IMR-90 (cell line): ENCODE measurements around the gene SRRM4. TPM values are rescaled to one million over a fixed set of nuclear protein-coding genes. Genes with fewer than 3 reads are reported as not detected.

Experiments
- ATAC-seq: fragments of 200-7000 bp; cut with Tn5 transposase; 2 replicates; pipeline ENCODE4 v1.9.1; 2020; ENCODE audit warnings: low read depth, mild to moderate bottlenecking, moderate library complexity
- BruUV-seq: library from RNA; stranded (reverse); fragments of 400-500 nt; replicated peaks from 2 replicates; lab custom pipeline; 2021; lab: Mats Ljungman, UMichigan
- CTCF ChIA-PET: fragments of 300-600 bp; formaldehyde crosslinking; extraction: SDS; loops from one replicate; lab custom pipeline; 2021; ENCODE audit warnings: antibody characterized with exemption; lab: Yijun Ruan, JAX
- POLR2A ChIA-PET: fragments of 300-600 bp; sonication (Branson Sonifier 250); formaldehyde crosslinking; loops from one replicate; lab custom pipeline; 2022; ENCODE audit warnings: antibody characterized with exemption; ENCODE audit not compliant: unreplicated experiment; lab: Charles Lee
- DNase-seq: peaks from one replicate; pipeline ENCODE4 v3.0.0; 2013
- H2AFZ ChIP-seq: replicated peaks from 2 replicates; pipeline ENCODE3; 2013; ENCODE audit warnings: low read length, mild to moderate bottlenecking; ENCODE audit not compliant: poor library complexity
- H2AK5ac ChIP-seq: 2 replicates; pipeline ENCODE4 v1.6.1; 2013; ENCODE audit warnings: low read depth, low read length, inconsistent platforms
- H2AK9ac ChIP-seq: replicated peaks from 2 replicates; pipeline ENCODE3; 2013; ENCODE audit warnings: mild to moderate bottlenecking, low read depth, low read length, moderate library complexity; ENCODE audit not compliant: poor library complexity
- H2BK120ac ChIP-seq: 2 replicates; pipeline ENCODE4 v1.6.1; 2013; ENCODE audit warnings: low read depth, low read length, inconsistent platforms
- H2BK15ac ChIP-seq: 3 replicates; pipeline ENCODE4 v1.6.1; 2013; ENCODE audit warnings: low read depth, low read length, inconsistent platforms
- H2BK20ac ChIP-seq: 2 replicates; pipeline ENCODE4 v1.6.1; 2013; ENCODE audit warnings: low read depth, mild to moderate bottlenecking, inconsistent platforms, low read length, moderate library complexity
- H2BK5ac ChIP-seq: 2 replicates; pipeline ENCODE4 v1.6.1; 2013; ENCODE audit warnings: mild to moderate bottlenecking, low read depth, low read length, inconsistent platforms; ENCODE audit not compliant: poor library complexity, severe bottlenecking
- H3K14ac ChIP-seq: replicated peaks from 2 replicates; pipeline ENCODE4 v1.6.1; 2013; ENCODE audit warnings: low read depth, low read length, inconsistent platforms
- H3K18ac ChIP-seq: 2 replicates; pipeline ENCODE4 v1.6.1; 2013; ENCODE audit warnings: low read depth, low read length, control low read depth
- H3K23ac ChIP-seq: 2 replicates; pipeline ENCODE4 v1.6.1; 2013; ENCODE audit warnings: low read depth, low read length, inconsistent platforms
- H3K27ac ChIP-seq: 2 replicates; pipeline ENCODE4 v1.5.1; 2013; ENCODE audit warnings: mild to moderate bottlenecking, control low read depth, low read length; ENCODE audit not compliant: insufficient read depth
- H3K27me3 ChIP-seq: 2 replicates; pipeline ENCODE4 v1.6.1; 2013; ENCODE audit warnings: low read length; ENCODE audit not compliant: control insufficient read depth, insufficient read depth
- H3K36me3 ChIP-seq: 2 replicates; pipeline ENCODE4 v1.6.1; 2013; ENCODE audit warnings: low read length, mixed read lengths; ENCODE audit not compliant: control insufficient read depth, insufficient read depth
- H3K4ac ChIP-seq: 2 replicates; pipeline ENCODE4 v1.6.1; 2013; ENCODE audit warnings: low read depth, low read length, inconsistent platforms
- H3K4me1 ChIP-seq: 2 replicates; pipeline ENCODE4 v1.6.1; 2013; ENCODE audit warnings: low read length, mixed read lengths; ENCODE audit not compliant: control insufficient read depth, insufficient read depth
- H3K4me2 ChIP-seq: 2 replicates; pipeline ENCODE4 v1.6.1; 2013; ENCODE audit warnings: low read depth, mild to moderate bottlenecking, control low read depth, low read length, moderate library complexity
- H3K4me3 ChIP-seq: 2 replicates; pipeline ENCODE4 v1.5.1; 2013; ENCODE audit warnings: low read depth, mild to moderate bottlenecking, control low read depth, low read length, moderate library complexity; ENCODE audit not compliant: insufficient read depth
- H3K56ac ChIP-seq: 2 replicates; pipeline ENCODE4 v1.6.1; 2013; ENCODE audit warnings: low read length, inconsistent platforms; ENCODE audit not compliant: insufficient read depth; ENCODE audit errors: extremely low read depth
- H3K79me1 ChIP-seq, 2 experiments: 2 replicates each; pipeline ENCODE4 v1.6.1; 2013; ENCODE audit warnings: low read length in 2 of 2, inconsistent platforms in 1 of 2, low read depth in 1 of 2
- H3K9ac ChIP-seq: 2 replicates; pipeline ENCODE4 v1.6.1; 2013; ENCODE audit warnings: low read depth, low read length, control low read depth
- H3K9me1 ChIP-seq: 2 replicates; pipeline ENCODE4 v1.6.1; 2013; ENCODE audit warnings: low read length, inconsistent platforms; ENCODE audit not compliant: insufficient read depth
- H3K9me3 ChIP-seq: 2 replicates; pipeline ENCODE4 v1.6.1; 2013; ENCODE audit warnings: low read length; ENCODE audit not compliant: control insufficient read depth, insufficient read depth
- H4K20me1 ChIP-seq: 2 replicates; pipeline ENCODE4 v1.6.1; 2013; ENCODE audit warnings: low read length, inconsistent platforms; ENCODE audit not compliant: insufficient read depth
- H4K5ac ChIP-seq: 2 replicates; pipeline ENCODE4 v1.6.1; 2013; ENCODE audit warnings: mild to moderate bottlenecking, low read depth, low read length, control low read depth
- H4K8ac ChIP-seq, 2 experiments: 2 replicates each; pipeline ENCODE4 v1.6.1; 2013; ENCODE audit warnings: low read depth in 2 of 2, low read length in 2 of 2, control low read depth in 1 of 2, inconsistent platforms in 1 of 2
- H4K91ac ChIP-seq: 2 replicates; pipeline ENCODE4 v1.6.1; 2013; ENCODE audit warnings: low read depth, low read length, inconsistent platforms; ENCODE audit not compliant: insufficient read depth
- BHLHE40 ChIP-seq: fragments of 150-350 bp; IDR thresholded peaks from 2 replicates; pipeline ENCODE4 v1.6.1; 2016; ENCODE audit warnings: mild to moderate bottlenecking, low read depth, low read length
- CHD1 ChIP-seq: IDR thresholded peaks from 2 replicates; pipeline ENCODE4 v1.6.1; 2012; ENCODE audit warnings: low read depth, low read length, improper control_type of control experiment
- FOS ChIP-seq: fragments of 150-350 bp; IDR thresholded peaks from 2 replicates; pipeline ENCODE4 v1.6.1; 2016; ENCODE audit warnings: low read depth, low read length
- MAFK ChIP-seq: IDR thresholded peaks from 2 replicates; pipeline ENCODE4 v1.6.1; 2012; ENCODE audit warnings: low read depth, low read length, improper control_type of control experiment
- MXI1 ChIP-seq: IDR thresholded peaks from 2 replicates; pipeline ENCODE4 v1.6.1; 2012; ENCODE audit warnings: low read depth, mild to moderate bottlenecking, low read length, moderate library complexity, borderline replicate concordance
- NFE2L2 ChIP-seq: fragments of 150-350 bp; IDR thresholded peaks from 2 replicates; pipeline ENCODE4 v1.6.1; 2016; ENCODE audit warnings: low read depth, mild to moderate bottlenecking, low read length
- RCOR1 ChIP-seq: IDR thresholded peaks from 2 replicates; pipeline ENCODE4 v1.6.1; 2012; ENCODE audit warnings: mild to moderate bottlenecking, low read length, improper control_type of control experiment; ENCODE audit not compliant: insufficient replicate concordance
- RFX5 ChIP-seq: IDR thresholded peaks from 2 replicates; pipeline ENCODE4 v1.8.0; 2012; ENCODE audit warnings: low read depth, mild to moderate bottlenecking, low read length, moderate library complexity
- SMC3 ChIP-seq: fragments of 150-350 bp; IDR thresholded peaks from 2 replicates; pipeline ENCODE4 v1.6.1; 2016; ENCODE audit warnings: low read depth, mild to moderate bottlenecking, antibody characterized with exemption, low read length, moderate library complexity
- WGBS, 2 experiments: methylation state at CpG; one replicate each; pipeline versions ENCODE4 v1.1.5 to v1.1.7; 2013; ENCODE audit warnings: missing lambda C conversion rate in 2 of 2; ENCODE audit not compliant: insufficient read length in 1 of 2; ENCODE audit errors: extremely low coverage in 2 of 2; 5-methylcytosine and 5-hydroxymethylcytosine counted together
- dilution Hi-C: fragments of 300-500 bp; cut with HindIII; formaldehyde crosslinking; loops from one replicate; pipeline ENCODE4 v1.14.3; 2018; ENCODE audit warnings: low sequenced_read_pairs; ENCODE audit not compliant: unreplicated experiment
- in situ Hi-C: fragments of 300-500 bp; cut with MboI; formaldehyde crosslinking; loops from 3 replicates; pipeline ENCODE4 v1.14.3; 2019; ENCODE audit warnings: low sequenced_read_pairs, inconsistent platforms, mixed read lengths
- intact Hi-C: fragments of 100-400 bp; cut with micrococcal nuclease; formaldehyde crosslinking; loops from 2 replicates; pipeline ENCODE4 v1.10.0; 2022
- polyA plus RNA-seq, 3 experiments: library from polyadenylated mRNA; depleted of rRNA; stranded (reverse); fragments of >200 nt; gene quantifications; 2 replicates each; pipeline ENCODE4 v1.2.3, GENCODE V29; 2012; ENCODE audit warnings: low replicate concordance in 1 of 3
- total RNA-seq: library from RNA; depleted of rRNA; stranded (reverse); fragments of >200 nt; gene quantifications from 2 replicates; pipeline ENCODE4 v1.2.3, GENCODE V29; 2012
- TF ChIP-seq, protein P1 (sequence below): fragments of 150-350 bp; IDR thresholded peaks from 2 replicates; pipeline ENCODE4 v1.6.1; 2017; ENCODE audit warnings: mild to moderate bottlenecking, antibody characterized with exemption, low read length, low read depth

SRRM4 gene
- total and polyA plus RNA-seq, 2 of the 4 experiments (the other 2 are of a cell fraction) = not detected

- Histone ChIP-seq H3K36me3 (no peaks in the 10 kb centered on the region), H3K9me3 (0 out of 2 replicates have a peak, but pooled peaks cover 2% of the 10 kb centered on the region), H3K4ac (no peak overlapping the region), H2AFZ (no peak overlapping the region), H3K9me1 (no peaks in the 10 kb centered on the region), H3K56ac (no peak overlapping the region), H2BK5ac (no peak overlapping the region), H3K79me1 (no peaks in the 10 kb centered on the region), H3K14ac (no peak overlapping the region), H3K4me2 (no peak overlapping the region), H3K27ac (no peak overlapping the region), H3K23ac (no peak overlapping the region), H2BK20ac (no peak overlapping the region), H2BK15ac (no peak overlapping the region), H4K5ac (no peak overlapping the region), H3K18ac (no peak overlapping the region), H3K27me3 (no peaks in the 10 kb centered on the region), H2AK5ac (no peak overlapping the region), H4K20me1 (no peaks in the 10 kb centered on the region), H4K8ac (no peak overlapping the region), H4K91ac (no peak overlapping the region), H3K4me3 (no peak overlapping the region), H3K4me1 (no peaks in the 10 kb centered on the region), H2BK120ac (no peak overlapping the region), H2AK9ac (no peak overlapping the region), H3K9ac (no peak overlapping the region)
- no peak for TF ChIP-seq SMC3
- no peak for TF ChIP-seq MAFK
- TF ChIP-seq RCOR1 = no peak
- no peak for TF ChIP-seq MXI1
- TF ChIP-seq FOS = no peak
- no peak for TF ChIP-seq NFE2L2
- TF ChIP-seq CHD1 = no peak
- TF ChIP-seq, protein P1, sequence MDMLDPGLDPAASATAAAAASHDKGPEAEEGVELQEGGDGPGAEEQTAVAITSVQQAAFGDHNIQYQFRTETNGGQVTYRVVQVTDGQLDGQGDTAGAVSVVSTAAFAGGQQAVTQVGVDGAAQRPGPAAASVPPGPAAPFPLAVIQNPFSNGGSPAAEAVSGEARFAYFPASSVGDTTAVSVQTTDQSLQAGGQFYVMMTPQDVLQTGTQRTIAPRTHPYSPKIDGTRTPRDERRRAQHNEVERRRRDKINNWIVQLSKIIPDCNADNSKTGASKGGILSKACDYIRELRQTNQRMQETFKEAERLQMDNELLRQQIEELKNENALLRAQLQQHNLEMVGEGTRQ = no peak
- TF ChIP-seq BHLHE40 = no peak
- TF ChIP-seq RFX5 = no peak
- WGBS, 2 experiments = no CpG with 5 or more reads among the region's 11 CpGs
- ChIA-PET CTCF (no interaction called here), POLR2A (no interaction called here)
- in situ Hi-C loops = no loop called here
- no TSS peak for BruUV-seq
- DNase-seq = no peak
- no peak for ATAC-seq
- intact Hi-C loops = no loop called here
- dilution Hi-C loops = no loop called here
Observed at GRCh38 chr12:119154435-119154818, 173.1 kb downstream of the SRRM4 start.
